Activated CD4-positive, alpha-beta T cell treated with anti-CD3 and anti-CD28 coated beads for 48 hours (primary cell): ENCODE measurements around the gene CHDH.

Experiments
- DNase-seq: peaks from one replicate; pipeline ENCODE4 v3.0.0-alpha.2; 2020

The CHDH gene, protein sequence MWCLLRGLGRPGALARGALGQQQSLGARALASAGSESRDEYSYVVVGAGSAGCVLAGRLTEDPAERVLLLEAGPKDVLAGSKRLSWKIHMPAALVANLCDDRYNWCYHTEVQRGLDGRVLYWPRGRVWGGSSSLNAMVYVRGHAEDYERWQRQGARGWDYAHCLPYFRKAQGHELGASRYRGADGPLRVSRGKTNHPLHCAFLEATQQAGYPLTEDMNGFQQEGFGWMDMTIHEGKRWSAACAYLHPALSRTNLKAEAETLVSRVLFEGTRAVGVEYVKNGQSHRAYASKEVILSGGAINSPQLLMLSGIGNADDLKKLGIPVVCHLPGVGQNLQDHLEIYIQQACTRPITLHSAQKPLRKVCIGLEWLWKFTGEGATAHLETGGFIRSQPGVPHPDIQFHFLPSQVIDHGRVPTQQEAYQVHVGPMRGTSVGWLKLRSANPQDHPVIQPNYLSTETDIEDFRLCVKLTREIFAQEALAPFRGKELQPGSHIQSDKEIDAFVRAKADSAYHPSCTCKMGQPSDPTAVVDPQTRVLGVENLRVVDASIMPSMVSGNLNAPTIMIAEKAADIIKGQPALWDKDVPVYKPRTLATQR

DNA sequence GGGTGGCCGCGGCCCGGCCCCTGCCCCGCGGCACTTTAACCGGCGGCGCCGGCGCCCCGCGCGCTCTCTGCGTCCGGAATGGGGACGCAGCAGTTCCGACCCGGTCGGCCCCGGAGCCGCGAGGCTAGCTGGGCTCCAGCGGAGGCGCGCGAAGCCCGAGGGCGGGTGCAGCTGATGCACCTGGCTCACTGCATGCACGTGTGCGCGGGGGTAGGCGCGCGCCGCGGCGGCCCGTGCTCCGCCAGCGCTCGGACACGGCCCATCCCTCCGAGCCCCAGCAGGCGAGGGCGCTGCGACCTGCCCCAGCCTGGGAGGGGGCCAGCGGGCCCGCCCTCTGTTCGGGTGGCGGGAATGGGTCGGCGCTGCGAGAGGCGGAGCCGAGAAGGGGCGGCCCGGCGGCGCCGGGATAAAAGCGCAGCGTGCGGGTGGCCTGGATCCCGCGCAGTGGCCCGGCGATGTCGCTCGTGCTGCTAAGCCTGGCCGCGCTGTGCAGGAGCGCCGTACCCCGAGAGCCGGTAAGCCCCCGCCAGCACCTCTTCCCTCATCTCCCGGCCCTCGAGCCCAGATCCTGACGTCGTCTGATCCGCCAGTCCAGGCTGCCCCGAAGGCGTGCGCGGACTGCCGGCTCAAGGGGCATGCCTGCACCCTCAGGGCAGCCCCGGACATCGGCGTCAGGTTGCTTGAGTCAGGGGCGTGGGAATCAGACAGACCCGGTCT lies at the start of gene CHDH, which contains the start of gene IL17RB:
Gene CHDH (minus strand): TSS at position 286 of the 717 bp plus-strand sequence. CDS start 22,411 bp downstream, outside the sequence.
Gene IL17RB (plus strand): TSS at position 435 of the 717 bp plus-strand sequence. CDS start 21 bp downstream, at position 456.
- DNase-seq: peak; percentile 28

DNA sequence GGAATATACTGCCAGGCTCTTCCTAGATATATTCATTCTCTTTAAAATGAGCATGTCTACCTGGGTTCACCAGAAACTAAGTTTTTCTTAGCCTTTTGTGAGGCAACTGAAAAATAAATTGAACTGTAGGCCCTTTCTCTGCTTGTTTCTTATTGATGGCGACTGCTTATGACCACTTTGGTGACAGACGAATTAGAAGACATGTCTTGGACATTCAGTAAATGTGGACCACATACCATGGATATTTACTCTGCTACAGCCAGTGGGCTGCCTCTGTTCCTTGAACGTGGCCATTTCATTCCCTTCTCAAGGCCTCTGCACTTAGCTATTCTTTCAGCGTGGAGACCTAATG lies 46.0 kb upstream of the CHDH start:
- DNase-seq: no peak

DNA sequence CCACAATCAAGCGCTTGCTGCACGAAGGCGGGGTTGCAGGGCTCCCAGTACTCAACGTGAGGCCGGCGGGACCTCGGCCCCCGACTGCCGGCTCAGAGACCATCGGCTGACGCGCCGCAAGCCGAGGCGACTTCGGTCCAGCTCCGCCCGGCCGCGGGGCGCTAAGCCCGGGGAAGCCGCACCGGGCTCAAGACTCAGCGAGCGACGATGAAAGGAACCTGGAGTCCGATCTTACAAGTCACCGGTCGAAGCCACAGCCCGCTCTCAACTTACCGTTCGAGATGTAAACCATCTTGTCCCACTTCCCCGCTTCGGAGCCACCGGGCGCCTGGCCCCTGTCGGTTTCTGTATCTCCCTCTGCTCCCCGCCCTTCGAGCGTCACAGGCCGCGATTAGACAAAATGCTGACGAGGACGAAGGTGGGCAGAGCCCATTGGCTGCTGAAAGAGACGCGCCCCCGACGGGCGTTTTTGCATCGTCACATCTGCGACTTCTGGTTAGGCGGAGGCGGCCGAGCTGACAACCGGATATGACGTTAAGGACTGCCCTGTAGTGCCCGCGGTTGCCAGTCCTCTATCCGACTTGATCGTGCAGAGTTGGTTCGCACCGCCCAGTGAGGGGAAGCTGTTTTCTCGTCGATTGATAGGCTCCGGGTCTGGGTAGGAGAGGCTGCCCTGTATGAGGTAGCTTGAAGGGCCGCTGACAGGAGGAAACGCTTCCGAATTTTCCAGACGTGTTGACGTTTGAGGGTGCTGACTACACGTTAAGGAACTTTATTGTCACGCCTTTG lies 45.5 kb upstream of the CHDH start, which contains the start of gene SELENOK:
Gene SELENOK (minus strand): TSS at position 363 of the 789 bp plus-strand sequence.
- peak; percentile 97 for DNase-seq

DNA sequence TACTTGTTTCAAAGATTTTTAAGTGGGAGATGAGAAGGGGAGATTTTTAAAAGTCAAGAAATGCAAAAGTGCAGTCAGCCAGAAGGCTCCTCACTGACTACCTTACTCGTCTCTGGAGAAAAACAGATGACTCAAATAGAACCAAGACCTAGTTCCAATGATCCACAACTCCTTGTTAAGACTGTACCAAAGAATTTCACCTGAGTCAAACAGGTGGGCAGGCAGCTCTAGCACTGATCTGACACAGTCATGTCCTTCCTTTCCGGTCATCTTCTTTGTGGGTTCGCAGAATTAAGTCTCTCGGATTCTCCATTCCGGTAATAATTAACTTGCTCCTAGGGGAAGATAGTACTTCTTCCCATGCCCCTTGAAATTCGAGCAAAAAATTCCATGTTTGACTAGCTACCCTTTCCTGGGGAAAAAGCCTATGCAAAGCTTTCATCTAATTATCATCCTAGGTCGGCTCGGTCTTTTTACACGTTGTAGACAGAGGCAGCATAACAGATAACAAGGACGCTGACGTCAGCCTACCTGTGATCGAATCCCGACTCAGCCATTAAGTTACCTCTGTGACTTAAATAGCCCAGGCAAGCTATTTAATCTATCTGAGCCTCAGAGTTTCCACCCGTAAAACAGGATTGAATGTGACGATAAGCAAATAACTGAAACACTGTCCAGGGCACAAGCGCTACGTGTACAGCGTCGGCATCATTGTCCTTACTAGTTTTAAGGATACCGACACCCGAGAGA lies 44.7 kb upstream of the CHDH start:
- DNase-seq: peak; percentile 61

DNA sequence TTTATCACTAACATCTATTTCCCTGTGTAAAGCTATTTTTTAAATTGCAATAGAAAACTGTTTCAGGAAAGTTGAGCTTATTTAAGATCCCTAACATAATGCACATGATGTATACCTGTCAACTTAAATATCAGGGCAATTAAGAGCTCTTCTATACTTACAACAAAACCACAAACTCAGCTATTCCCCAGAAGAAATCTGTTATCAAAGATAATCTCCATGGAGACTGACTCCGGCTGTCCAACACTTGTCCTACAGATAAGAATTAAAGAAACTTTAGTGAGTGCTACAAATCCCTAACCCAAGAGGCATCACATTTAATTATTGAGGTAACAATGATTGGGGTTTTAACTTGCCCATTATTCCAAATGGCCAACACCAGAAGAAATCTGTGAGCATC lies 42.0 kb upstream of the CHDH start:
- no peak for DNase-seq

DNA sequence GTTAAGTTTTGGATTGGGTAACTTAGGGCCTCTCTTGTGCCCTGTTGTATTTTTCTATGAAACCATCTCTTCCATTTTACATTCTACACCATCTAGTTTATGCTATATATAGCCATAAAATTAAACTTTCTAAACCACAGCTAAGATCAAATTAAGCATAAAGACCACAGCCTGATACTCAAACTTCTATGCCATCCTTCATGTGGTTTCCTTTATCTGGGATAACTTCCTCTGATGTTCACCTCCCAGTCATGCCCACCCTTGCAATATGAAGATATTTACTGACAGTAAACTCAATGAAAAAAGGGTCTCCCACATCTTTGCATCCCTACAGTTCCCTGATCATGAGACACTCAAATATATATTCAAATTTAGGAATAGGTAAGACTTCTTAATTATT lies 41.2 kb upstream of the CHDH start:
- no peak for DNase-seq

DNA sequence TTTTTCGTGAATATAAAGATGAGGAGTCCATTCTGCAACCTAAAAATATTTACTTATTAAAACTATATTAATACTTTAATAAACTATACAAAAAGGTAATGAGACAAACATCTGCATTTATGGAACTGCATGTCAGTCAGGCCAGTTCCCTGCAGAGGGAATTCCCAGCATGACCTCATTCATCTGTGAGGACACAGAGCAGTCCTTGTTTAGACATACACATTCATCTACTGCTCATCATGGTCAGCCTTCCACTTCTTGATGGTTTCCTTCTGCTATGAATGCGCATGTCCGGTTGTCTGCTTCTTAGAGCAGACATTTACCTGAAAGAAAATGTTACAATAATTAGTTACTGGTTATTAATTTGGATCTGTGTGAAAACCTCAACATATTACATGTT lies 39.0 kb upstream of the CHDH start:
- no peak for DNase-seq

DNA sequence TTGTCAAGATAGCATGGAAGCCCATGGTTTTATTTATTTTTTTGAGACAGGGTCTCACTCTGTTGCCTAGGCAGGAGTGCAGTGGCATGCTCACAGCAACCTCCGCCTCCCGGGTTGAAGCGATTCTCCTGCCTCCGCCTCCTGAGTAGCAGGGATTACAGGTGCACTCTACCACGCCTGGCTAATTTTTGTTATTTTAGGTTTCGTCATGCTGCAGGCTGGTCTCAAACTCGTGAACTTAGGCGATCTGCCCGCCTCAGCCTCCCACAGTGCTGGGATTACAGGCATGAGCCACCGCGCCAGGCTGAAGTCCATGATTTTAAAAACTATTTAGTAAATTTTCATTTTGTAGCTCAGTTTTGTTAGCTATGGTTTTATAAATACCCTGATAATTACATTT lies 38.4 kb upstream of the CHDH start:
- DNase-seq: no peak

DNA sequence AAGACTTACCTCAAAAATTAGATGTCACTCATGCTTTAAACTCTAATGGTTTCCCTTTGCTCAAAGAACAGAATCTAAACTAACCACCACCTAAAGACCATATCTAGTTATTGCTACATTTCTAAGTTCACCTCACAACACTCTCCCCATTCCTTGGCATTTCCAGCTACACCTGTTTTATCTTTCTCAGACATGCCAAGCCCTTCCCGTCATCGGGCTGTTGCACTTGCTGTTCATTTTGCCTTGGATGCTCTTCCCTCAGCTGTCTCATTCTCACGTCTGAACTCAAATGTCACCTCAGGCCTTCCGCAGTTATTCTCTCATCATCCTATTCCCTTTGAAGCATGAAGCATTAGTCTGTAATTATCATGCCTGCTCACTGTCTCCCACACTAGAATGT lies 36.8 kb upstream of the CHDH start:
- DNase-seq: no peak

DNA sequence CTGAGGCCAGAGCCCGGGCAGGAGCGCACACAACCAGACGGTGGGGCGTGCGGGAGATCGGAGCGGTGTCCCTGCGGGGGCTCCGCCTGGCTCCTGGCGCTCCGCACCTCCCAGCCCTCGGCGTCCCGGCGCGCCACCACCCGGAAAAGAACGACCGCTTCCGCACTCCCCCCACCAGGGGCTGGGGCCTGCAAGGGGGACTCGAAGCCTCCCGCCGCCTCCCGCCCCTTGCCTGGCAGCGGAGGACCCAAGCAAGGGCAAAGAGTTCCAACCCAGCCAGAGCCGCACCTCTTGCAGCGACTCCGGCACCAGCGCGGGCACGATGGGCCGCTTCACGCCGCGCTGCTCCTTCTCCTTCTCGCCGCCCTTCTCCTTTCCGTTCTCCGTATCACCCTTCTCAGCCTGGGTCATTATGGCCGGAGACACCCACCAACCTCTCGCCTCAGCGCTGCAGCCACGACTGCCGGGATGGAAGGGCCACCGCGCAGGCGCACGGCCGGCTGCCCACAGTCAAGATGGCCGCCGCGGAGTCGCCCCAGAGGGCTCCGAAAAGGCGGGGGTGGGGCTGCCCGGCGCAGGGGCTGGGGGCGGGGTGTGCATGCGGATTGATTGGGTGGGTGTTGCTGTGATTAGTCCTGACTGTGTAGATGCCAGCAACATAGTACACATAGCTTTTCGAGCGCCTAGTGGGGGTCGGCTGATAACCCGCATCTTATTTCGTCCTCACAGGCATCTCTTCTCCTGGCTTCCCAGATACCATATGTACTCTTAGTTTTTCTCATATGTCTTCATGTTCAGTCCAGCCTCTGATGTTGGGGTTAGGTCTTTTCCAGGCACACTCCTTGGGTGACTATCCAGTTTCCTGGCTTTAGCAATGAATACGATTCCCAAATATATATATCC lies 35.7 kb upstream of the CHDH start, which contains the start of gene ACTR8:
Gene ACTR8 (minus strand): TSS at position 462 of the 903 bp plus-strand sequence. CDS start 51 bp downstream, at position 411.
- DNase-seq: peak; percentile 87

DNA sequence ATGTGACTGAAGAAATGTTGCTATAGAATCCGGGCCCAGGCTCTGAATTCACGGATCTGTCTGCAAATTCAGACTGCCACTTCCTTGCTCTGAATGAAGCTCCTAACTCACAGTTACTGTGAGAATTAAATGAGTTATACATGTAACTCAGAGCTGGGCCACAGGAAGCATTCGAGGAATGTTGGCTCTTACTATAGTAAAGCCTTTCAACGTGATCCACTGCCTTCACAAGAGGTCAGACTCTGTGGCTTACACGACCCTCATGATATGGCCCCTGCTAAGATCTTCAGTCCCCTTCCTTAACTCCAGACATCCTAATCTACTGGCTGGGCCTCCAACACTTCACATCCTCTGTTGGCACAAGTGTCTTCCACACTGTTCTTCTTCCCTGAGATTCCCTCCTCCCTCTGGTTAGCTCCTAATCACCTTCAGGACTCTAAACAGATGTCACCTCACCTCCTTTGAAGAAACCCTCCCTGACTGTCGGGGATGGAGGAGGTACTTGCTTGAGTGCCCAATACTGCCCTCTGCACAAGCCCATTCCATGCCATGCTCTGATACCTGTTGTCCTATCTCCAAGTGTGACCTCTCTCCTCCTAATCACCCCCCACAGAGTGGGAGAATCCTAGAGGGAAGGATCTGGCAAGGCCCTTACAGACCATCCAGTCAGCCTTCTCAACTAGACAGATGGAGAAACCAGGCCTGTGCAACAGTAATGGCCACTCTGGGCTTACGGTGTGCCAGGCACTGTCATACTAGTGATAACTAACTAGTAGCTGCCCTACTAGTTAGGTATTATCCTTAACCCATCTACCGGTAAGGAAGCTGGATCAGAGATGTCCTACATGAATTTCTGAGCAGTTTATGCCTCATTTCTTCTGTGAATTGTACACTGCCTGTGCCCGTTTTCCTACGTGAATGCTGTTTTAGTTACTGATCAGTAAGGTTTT lies 34.5 kb upstream of the CHDH start:
- DNase-seq: no peak

DNA sequence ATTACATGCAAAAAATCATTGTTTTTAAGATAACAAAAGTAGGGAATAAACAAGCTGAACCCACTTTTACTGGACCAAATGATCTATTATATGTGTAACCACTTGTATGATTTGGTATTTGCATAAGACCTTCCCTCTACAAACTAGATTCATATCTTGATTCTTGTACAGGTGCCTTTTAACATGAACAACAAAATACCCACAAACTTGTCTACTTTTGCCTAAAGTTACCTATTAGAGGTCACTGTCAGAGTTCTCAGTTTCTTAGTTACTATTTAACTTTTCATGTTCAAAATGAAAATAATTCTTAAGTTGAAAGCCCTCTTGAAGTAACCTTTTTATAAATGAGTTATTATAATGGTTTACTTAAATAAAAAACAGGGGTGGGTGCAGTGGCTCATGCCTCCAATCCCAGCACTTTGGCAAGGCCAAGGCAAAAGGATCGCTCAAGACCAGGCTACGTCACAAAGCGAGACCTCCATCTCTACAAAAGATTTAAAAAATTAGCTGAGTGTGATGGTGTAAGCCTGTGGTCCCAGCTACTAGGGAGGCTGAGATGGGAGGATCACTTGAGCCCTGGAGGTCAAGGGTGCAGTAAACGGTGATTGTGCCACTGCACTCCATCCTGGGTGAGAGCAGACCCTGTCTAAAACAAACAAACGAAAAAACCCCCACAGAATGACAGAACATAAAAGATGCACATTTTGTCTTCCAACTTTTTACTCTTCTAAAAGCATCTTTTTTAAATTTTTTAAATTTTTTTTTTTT lies 19.7 kb upstream of the CHDH start:
- DNase-seq: no peak

DNA sequence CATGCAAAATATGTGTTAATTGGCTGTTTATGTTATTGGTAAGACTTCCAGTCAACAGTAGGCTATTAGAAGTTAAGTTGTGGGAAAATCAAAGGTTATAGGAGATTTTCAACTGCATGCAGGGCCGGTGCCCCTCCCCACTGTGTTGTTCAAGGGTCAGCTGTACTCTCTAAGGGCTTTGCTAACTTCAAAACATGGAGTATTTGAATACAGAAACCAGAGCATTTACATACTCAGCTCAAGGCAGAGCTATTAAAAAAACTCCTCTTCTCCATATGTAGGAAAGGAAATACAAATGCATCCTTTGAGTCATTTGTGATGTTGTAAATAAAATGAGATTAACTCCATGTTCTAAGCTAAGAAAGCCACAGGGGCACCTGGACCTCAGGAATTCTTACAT lies 16.9 kb upstream of the CHDH start:
- no peak for DNase-seq

DNA sequence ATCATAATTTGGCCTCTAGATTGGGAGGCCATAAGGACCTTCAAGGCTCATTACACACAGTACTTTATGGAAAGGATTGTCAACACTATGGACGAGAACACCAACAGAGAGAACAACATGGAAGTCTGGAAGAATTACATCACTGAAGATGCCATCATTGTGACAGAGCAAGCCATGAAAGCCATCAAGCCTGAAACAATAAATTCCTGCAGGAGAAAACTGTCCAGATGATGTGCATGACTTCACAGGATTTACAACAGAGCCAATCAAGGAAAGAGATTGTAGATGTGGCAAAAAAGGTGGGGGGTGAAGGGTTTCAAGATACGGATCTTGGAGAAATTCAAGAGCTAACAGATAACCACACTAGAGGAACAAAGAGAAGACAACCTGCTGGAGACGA lies 16.0 kb upstream of the CHDH start:
- DNase-seq: no peak

DNA sequence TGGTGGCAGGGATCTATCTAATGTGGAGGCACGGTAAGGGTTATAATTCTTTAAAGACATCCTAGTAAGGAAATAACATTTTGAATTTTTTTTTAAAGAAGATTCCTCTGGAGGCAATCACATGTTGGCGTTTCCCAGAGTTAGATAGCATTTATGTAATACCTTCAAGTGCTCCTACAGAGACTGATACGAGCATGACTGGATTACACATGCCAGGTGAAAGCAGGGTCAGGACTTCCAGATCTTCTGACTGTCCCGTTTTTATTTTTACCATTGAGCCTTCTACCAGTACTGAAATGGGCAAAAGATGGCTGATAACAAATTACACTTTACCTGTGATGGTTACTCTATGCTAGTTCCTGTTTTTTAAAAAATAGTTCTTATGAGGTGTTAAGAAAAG lies 14.0 kb upstream of the CHDH start:
- no peak for DNase-seq

DNA sequence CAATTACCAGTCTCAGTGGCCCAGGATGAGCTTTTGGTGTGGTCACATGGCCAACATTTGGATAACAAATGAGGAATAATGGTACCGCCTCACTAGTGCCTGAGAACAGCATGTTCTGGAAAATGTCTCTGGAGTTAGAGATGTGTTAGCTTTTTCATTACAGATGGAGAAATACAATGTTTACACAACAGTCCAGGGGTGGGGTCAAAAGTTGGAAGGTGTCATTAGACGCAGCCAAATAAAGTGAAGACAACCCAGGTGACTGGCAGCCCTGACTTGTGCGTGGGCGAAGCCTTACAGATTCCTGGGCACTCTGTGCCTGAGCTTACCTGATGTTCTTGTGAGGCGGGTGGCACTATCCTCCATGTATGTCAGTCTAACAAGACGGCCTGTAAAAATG lies 13.0 kb upstream of the CHDH start:
- no peak for DNase-seq

DNA sequence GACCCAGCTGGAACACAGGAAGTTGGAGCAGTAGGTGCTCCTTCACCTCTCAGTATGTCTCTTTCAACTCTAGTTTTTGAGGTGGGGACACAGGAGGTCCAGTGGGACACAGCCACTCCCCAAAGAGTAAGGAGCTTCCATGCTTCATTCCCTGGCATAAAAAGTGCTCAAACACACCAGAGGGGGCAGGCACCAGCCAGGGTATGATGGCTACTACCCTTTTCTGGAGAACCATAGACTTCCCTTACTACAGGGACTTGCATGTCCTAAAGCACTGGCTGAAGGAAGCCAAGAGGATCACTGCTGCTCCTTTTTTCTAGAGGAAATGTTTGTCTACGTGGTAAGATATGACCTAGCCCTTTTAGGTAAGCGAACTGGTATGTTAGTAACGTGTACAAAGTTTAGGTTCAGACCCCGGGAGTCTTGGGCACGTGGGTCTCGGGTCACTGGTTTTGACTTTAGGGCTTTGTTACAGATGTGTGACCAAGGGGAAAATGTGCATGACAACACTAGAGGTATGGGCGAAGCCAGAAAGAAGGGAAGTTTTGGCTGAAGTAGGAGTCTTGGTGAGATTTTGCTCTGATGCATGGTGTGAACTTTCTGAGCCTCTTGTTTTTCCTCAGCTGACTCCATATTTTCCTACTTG lies 12.0 kb upstream of the CHDH start:
- no peak for DNase-seq

DNA sequence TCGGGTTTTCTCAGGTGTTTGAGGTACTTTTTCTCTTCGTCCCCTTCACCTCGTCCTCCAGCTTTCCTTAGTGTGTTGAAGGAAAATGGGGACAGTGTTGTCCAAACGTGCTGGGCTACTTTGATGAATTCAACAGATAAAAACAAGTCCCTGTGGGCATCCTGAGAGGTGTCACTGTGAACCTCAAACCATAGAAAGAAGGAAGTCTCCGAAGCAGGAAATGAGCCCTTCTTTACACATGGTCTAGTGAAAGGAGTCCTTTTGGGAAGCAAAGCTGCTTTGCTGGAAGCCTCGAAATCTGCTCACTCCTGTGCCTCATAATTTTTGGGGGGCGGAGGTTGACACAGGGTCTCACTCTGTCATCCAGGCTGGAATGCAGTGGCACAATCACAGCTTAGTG lies 10.7 kb upstream of the CHDH start:
- DNase-seq: no peak
